ENCODE measurements around the gene SPINT4.
"Not testable (repeated sequence)": the region's sequence is repeated elsewhere in the genome, so short reads cannot be mapped to it uniquely, and the experiment has no call there.

DNA sequence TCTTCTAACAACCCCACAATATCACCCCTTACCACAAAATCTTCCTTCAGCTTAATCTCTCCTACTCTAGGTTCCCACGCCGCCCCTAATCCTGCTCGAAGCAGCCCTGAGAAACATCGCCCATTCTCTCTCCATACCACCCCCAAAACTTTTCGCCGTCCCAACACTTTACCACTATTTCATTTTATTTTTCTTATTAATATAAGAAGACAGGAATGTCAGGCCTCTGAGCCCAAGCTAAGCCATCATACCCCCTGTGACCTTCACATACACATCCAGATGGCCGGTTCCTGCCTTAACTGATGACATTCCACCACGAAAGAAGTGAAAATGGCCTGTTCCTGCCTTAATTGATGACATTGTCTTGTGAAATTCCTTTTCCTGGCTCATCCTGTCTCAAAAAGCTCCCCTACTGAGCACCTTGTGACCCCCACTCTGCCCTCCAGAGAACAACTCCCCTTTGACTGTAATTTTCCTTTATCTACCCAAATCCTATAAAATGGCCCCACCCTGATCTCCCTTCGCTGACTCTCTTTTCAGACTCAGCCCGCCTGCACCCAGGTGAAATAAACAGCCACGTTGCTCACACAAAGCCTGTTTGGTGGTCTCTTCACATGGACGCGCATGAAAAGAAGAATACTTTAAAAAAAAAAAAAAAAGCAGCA lies 42.6 kb downstream of the SPINT4 start:
- TF ChIP-seq, protein P1, sequence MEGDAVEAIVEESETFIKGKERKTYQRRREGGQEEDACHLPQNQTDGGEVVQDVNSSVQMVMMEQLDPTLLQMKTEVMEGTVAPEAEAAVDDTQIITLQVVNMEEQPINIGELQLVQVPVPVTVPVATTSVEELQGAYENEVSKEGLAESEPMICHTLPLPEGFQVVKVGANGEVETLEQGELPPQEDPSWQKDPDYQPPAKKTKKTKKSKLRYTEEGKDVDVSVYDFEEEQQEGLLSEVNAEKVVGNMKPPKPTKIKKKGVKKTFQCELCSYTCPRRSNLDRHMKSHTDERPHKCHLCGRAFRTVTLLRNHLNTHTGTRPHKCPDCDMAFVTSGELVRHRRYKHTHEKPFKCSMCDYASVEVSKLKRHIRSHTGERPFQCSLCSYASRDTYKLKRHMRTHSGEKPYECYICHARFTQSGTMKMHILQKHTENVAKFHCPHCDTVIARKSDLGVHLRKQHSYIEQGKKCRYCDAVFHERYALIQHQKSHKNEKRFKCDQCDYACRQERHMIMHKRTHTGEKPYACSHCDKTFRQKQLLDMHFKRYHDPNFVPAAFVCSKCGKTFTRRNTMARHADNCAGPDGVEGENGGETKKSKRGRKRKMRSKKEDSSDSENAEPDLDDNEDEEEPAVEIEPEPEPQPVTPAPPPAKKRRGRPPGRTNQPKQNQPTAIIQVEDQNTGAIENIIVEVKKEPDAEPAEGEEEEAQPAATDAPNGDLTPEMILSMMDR (IDR thresholded peaks at IDR 0.05 in 8 of 11, conservative IDR thresholded peaks at IDR 0.05 in 3 of 11): not testable (repeated sequence)
- not testable (repeated sequence) for TF ChIP-seq POLR2A (IDR thresholded peaks at IDR 0.05)
